Peyer's patch (tissue), 4 donors: ENCODE measurements around the gene HSPA8.

Experiments
- CTCF ChIP-seq, 6 experiments: fragments of 450-650 bp in 4 of 6; fragments of 200-600 bp in 2 of 6; sonication (generic) in 1 of 6; IDR thresholded peaks; one replicate each; pipeline ENCODE4 v1.5.1; 2017 to 2019; ENCODE audit warnings: antibody characterized with exemption in 6 of 6, mild to moderate bottlenecking in 3 of 6, moderate library complexity in 1 of 6
- POLR2A ChIP-seq, 2 donors: fragments of 450-650 bp; IDR thresholded peaks; one replicate each; pipeline ENCODE4 v1.5.1; 2017; ENCODE audit warnings: antibody characterized with exemption in 2 of 2, mild to moderate bottlenecking in 2 of 2, moderate library complexity in 2 of 2

- TF ChIP-seq POLR2A (IDR thresholded peaks at IDR 0.05), result no peak
- TF ChIP-seq CTCF (IDR thresholded peaks at IDR 0.05), result no peak
Observed at GRCh38 chr11:123065621-123066020, 3.7 kb upstream of the HSPA8 start.
